ENCODE data around the gene S1PR3.

DNA sequence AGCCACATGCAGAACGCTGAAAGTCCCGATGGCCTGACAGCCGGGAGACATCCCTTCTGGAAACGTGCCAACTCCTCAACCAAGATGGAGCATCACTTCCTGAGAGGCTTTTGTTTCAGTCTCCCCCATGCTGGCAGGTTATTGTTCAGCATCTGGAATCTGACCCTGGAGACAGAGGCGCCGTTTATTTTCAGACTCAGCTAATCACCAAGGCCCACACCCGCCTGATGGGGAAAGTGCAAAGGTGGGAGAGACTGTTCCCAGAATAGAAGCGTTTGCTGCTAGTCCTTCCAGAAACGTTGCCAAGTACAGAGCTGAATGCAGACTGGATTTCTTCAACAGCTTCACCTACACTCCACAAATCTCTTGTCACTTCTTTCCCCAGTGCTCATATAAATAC, 41.8 kb upstream of the S1PR3 start:
- TF ChIP-seq, protein P1, sequence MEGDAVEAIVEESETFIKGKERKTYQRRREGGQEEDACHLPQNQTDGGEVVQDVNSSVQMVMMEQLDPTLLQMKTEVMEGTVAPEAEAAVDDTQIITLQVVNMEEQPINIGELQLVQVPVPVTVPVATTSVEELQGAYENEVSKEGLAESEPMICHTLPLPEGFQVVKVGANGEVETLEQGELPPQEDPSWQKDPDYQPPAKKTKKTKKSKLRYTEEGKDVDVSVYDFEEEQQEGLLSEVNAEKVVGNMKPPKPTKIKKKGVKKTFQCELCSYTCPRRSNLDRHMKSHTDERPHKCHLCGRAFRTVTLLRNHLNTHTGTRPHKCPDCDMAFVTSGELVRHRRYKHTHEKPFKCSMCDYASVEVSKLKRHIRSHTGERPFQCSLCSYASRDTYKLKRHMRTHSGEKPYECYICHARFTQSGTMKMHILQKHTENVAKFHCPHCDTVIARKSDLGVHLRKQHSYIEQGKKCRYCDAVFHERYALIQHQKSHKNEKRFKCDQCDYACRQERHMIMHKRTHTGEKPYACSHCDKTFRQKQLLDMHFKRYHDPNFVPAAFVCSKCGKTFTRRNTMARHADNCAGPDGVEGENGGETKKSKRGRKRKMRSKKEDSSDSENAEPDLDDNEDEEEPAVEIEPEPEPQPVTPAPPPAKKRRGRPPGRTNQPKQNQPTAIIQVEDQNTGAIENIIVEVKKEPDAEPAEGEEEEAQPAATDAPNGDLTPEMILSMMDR (IDR thresholded peaks at IDR 0.05) = no peak
- no peak for TF ChIP-seq POLR2A (IDR thresholded peaks at IDR 0.05)
- TF ChIP-seq POLR2AphosphoS5 (IDR thresholded peaks at IDR 0.05) = no peak

Data from prostate gland (tissue), 2 donors.